Liver (tissue), 9 donors: ENCODE measurements around the gene MALRD1. TPM values are rescaled to one million over a fixed set of nuclear protein-coding genes. Genes with fewer than 3 reads are reported as not detected.

Experiments used
- DNase-seq: peaks from one replicate; pipeline ENCODE4 v3.0.0-alpha.2; 2017; ENCODE audit warnings: low spot score
- H3K27ac ChIP-seq, 2 donors: one replicate each; pipeline ENCODE4 v1.7.0; 2013; ENCODE audit warnings: inconsistent platforms in 2 of 2, low read length in 2 of 2, control low read depth in 1 of 2, low read depth in 1 of 2, mild to moderate bottlenecking in 1 of 2
- H3K27me3 ChIP-seq, 4 donors: one replicate each; pipeline versions ENCODE4 v1.6.1 to v1.7.0; 2013; ENCODE audit warnings: low read length in 3 of 4, inconsistent platforms in 1 of 4, mild to moderate bottlenecking in 1 of 4, moderate library complexity in 1 of 4; ENCODE audit not compliant: control insufficient read depth in 4 of 4, insufficient read depth in 4 of 4
- H3K36me3 ChIP-seq, 4 donors: one replicate each; pipeline versions ENCODE4 v1.6.1 to v1.7.0; 2013; ENCODE audit warnings: low read length in 3 of 4, mild to moderate bottlenecking in 3 of 4, low read depth in 1 of 4, moderate library complexity in 1 of 4; ENCODE audit not compliant: control insufficient read depth in 4 of 4, insufficient read depth in 3 of 4
- H3K4me1 ChIP-seq, 4 donors: one replicate each; pipeline versions ENCODE4 v1.6.1 to v1.7.0; 2013; ENCODE audit warnings: low read length in 3 of 4, mild to moderate bottlenecking in 3 of 4, moderate library complexity in 1 of 4; ENCODE audit not compliant: control insufficient read depth in 4 of 4, insufficient read depth in 4 of 4
- H3K4me3 ChIP-seq, 3 donors: one replicate each; pipeline versions ENCODE4 v1.6.1 to v1.7.0; 2013; ENCODE audit warnings: low read length in 3 of 3, control low read depth in 1 of 3, low read depth in 1 of 3, mild to moderate bottlenecking in 1 of 3
- H3K9ac ChIP-seq, 2 donors: one replicate each; pipeline ENCODE4 v1.7.0; 2013; ENCODE audit warnings: low read length in 2 of 2, mild to moderate bottlenecking in 2 of 2, moderate library complexity in 2 of 2, control low read depth in 1 of 2, low read depth in 1 of 2
- H3K9me3 ChIP-seq, 4 donors: one replicate each; pipeline versions ENCODE4 v1.6.1 to v1.7.0; 2013; ENCODE audit warnings: low read length in 3 of 4; ENCODE audit not compliant: control insufficient read depth in 4 of 4
- ATF3 ChIP-seq: IDR thresholded peaks from 2 replicates; pipeline ENCODE4 v1.6.1; 2016; ENCODE audit warnings: antibody characterized with exemption
- EGR1 ChIP-seq, 2 donors: IDR thresholded peaks; 2 replicates each; pipeline ENCODE4 v1.6.1; 2016 to 2018; ENCODE audit warnings: antibody characterized with exemption in 2 of 2, low read depth in 2 of 2
- GABPA ChIP-seq, 2 donors: IDR thresholded peaks in 1 of 2; conservative IDR thresholded peaks in 1 of 2; 2 replicates each; pipeline ENCODE4 v1.6.1; 2016; ENCODE audit warnings: antibody characterized with exemption in 2 of 2, mild to moderate bottlenecking in 1 of 2, moderate library complexity in 1 of 2
- HNF4A ChIP-seq, 2 donors: conservative IDR thresholded peaks; 2 replicates each; pipeline ENCODE4 v1.6.1; 2016; ENCODE audit warnings: antibody characterized with exemption in 2 of 2, mild to moderate bottlenecking in 2 of 2
- JUND ChIP-seq, 2 donors: IDR thresholded peaks; 2 replicates each; pipeline ENCODE4 v1.6.1; 2016; ENCODE audit warnings: antibody characterized with exemption in 2 of 2
- MAX ChIP-seq: IDR thresholded peaks from 2 replicates; pipeline ENCODE4 v1.6.1; 2016; ENCODE audit warnings: antibody characterized with exemption
- NR2F2 ChIP-seq: IDR thresholded peaks from 2 replicates; pipeline ENCODE4 v1.6.1; 2016; ENCODE audit warnings: antibody characterized with exemption
- RAD21 ChIP-seq, 2 donors: IDR thresholded peaks; 2 replicates each; pipeline ENCODE4 v1.6.1; 2016; ENCODE audit warnings: antibody characterized with exemption in 2 of 2, mild to moderate bottlenecking in 2 of 2
- RXRA ChIP-seq, 2 donors: IDR thresholded peaks; 2 replicates each; pipeline ENCODE4 v1.6.1; 2017 to 2018; ENCODE audit warnings: antibody characterized with exemption in 2 of 2, mild to moderate bottlenecking in 1 of 2
- SP1 ChIP-seq: IDR thresholded peaks from 2 replicates; pipeline ENCODE4 v1.6.1; 2018; ENCODE audit warnings: antibody characterized with exemption, mild to moderate bottlenecking
- TAF1 ChIP-seq: conservative IDR thresholded peaks from 2 replicates; pipeline ENCODE4 v1.6.1; 2016; ENCODE audit warnings: antibody characterized with exemption, mild to moderate bottlenecking
- YY1 ChIP-seq: IDR thresholded peaks from 2 replicates; pipeline ENCODE4 v1.6.1; 2016; ENCODE audit warnings: antibody characterized with exemption, mild to moderate bottlenecking
- ZBTB33 ChIP-seq: IDR thresholded peaks from 2 replicates; pipeline ENCODE4 v1.6.1; 2016; ENCODE audit warnings: antibody characterized with exemption
- WGBS: extraction: QIAGEN DNeasy Blood & Tissue Kit; methylation state at CpG from one replicate; pipeline ENCODE4 v1.1.7; 2013; 5-methylcytosine and 5-hydroxymethylcytosine counted together
- polyA plus RNA-seq, 2 donors: library from polyadenylated mRNA; stranded (reverse) in 1 of 2; unstranded in 1 of 2; fragments of 200-250 nt in 1 of 2; fragments of >200 nt in 1 of 2; fragmentation: Nextera tagmentation in 1 of 2; extraction: Ambion mirVana in 1 of 2; gene quantifications; one replicate each; pipeline versions ENCODE4 v1.2.1 to v1.2.3, GENCODE V29; 2013 to 2015
- total RNA-seq, 2 donors: library from RNA; depleted of rRNA; stranded (reverse); fragments of >200 nt; gene quantifications; one replicate each; pipeline ENCODE4 v1.2.3, GENCODE V29; 2014
- TF ChIP-seq, protein P1 (sequence below): fragments of 150-350 bp; IDR thresholded peaks from 2 replicates; pipeline ENCODE4 v1.5.1; 2017; ENCODE audit warnings: improper control_type of control experiment, low read depth, low read length; ENCODE audit not compliant: missing input control
- TF ChIP-seq, protein P2 (sequence below): IDR thresholded peaks from 2 replicates; pipeline ENCODE4 v1.6.1; 2016; ENCODE audit warnings: antibody characterized with exemption, mild to moderate bottlenecking
- donor health status: healthy.
- donor health status: healthy.
- donor health status: healthy.
- donor health status: healthy.
- donor health status: healthy.

MALRD1 gene
- total and polyA plus RNA-seq, 4 donors: 0.37 to 0.59 TPM; not detected in 2

- H3K27ac ChIP-seq: no peak overlapping the region
- no peak overlapping the region for H3K9ac ChIP-seq
- TF ChIP-seq, protein P1, sequence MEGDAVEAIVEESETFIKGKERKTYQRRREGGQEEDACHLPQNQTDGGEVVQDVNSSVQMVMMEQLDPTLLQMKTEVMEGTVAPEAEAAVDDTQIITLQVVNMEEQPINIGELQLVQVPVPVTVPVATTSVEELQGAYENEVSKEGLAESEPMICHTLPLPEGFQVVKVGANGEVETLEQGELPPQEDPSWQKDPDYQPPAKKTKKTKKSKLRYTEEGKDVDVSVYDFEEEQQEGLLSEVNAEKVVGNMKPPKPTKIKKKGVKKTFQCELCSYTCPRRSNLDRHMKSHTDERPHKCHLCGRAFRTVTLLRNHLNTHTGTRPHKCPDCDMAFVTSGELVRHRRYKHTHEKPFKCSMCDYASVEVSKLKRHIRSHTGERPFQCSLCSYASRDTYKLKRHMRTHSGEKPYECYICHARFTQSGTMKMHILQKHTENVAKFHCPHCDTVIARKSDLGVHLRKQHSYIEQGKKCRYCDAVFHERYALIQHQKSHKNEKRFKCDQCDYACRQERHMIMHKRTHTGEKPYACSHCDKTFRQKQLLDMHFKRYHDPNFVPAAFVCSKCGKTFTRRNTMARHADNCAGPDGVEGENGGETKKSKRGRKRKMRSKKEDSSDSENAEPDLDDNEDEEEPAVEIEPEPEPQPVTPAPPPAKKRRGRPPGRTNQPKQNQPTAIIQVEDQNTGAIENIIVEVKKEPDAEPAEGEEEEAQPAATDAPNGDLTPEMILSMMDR: no peak
- TF ChIP-seq TAF1: no peak
- no peak for TF ChIP-seq EGR1 (IDR thresholded peaks at IDR 0.05; ENCODE audit: low read depth in 2 of 2)
- TF ChIP-seq MAX: no peak
- no peak for TF ChIP-seq YY1
- TF ChIP-seq ZBTB33: no peak
- TF ChIP-seq NR2F2: no peak
- no peak for TF ChIP-seq JUND (IDR thresholded peaks at IDR 0.05)
- TF ChIP-seq RAD21 (IDR thresholded peaks at IDR 0.05): no peak
- no peaks in the 10 kb centered on the region for H3K9me3 ChIP-seq
- DNase-seq: no peak
- no peak overlapping the region for H3K4me3 ChIP-seq
- 82% methylated on average over 2 of the region's 2 CpGs for WGBS
- no peaks in the 10 kb centered on the region for H3K4me1 ChIP-seq
- no peaks in the 10 kb centered on the region for H3K27me3 ChIP-seq
- no peaks in the 10 kb centered on the region for H3K36me3 ChIP-seq
Observed at GRCh38 chr10:19049567-19049966, 966 bp downstream of the MALRD1 start.

DNA sequence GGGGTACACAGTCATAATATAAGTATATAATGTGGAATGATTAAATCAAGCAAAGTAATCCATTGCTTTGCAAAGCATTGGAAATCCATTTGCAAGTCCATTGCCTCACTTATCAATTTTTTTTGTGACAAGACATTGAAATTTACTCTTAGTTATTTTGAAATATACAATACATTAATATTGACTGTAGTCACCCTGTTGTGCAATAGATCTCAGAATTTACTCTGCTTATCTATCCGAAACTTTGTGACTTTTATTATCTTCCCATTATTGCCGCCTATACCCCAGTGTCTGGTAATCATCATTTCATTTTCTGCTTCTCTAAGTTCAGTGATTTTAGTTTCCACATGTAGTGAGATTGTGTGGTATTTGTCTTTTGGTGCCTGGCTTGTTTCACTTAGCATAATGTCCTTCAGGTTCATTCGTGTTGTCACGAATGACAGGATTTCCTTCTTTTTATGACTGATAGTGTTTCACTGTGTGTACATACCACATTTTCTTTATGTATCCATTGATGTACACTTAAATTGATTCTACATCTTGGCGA lies 5.8 kb downstream of the MALRD1 start:
- 62% methylated on average over 5 of the region's 5 CpGs for WGBS
- H3K36me3 ChIP-seq: no peaks in the 10 kb centered on the region

GRCh38 chr10:19058046-19058445 lies 9.4 kb downstream of the MALRD1 start:
- H3K27ac ChIP-seq: no peak overlapping the region
- H3K27me3 ChIP-seq: peaks cover 0 to 2% (median 0%) of the 10 kb centered on the region in 4 donors
- H3K36me3 ChIP-seq: no peaks in the 10 kb centered on the region
- no peak overlapping the region for H3K9ac ChIP-seq
- no peaks in the 10 kb centered on the region for H3K4me1 ChIP-seq
- H3K4me3 ChIP-seq: no peak overlapping the region
- WGBS: 47% methylated on average over 4 of the region's 4 CpGs
- H3K9me3 ChIP-seq: no peaks in the 10 kb centered on the region
- TF ChIP-seq GABPA (IDR thresholded peaks at IDR 0.05 in 1 of 2, conservative IDR thresholded peaks at IDR 0.05 in 1 of 2) (no peak), SP1 (no peak), MAX (no peak), ZBTB33 (no peak), YY1 (no peak), ATF3 (no peak), JUND (IDR thresholded peaks at IDR 0.05) (no peak), RXRA (IDR thresholded peaks at IDR 0.05) (no peak), TAF1 (no peak), NR2F2 (no peak)
- TF ChIP-seq, protein P2, sequence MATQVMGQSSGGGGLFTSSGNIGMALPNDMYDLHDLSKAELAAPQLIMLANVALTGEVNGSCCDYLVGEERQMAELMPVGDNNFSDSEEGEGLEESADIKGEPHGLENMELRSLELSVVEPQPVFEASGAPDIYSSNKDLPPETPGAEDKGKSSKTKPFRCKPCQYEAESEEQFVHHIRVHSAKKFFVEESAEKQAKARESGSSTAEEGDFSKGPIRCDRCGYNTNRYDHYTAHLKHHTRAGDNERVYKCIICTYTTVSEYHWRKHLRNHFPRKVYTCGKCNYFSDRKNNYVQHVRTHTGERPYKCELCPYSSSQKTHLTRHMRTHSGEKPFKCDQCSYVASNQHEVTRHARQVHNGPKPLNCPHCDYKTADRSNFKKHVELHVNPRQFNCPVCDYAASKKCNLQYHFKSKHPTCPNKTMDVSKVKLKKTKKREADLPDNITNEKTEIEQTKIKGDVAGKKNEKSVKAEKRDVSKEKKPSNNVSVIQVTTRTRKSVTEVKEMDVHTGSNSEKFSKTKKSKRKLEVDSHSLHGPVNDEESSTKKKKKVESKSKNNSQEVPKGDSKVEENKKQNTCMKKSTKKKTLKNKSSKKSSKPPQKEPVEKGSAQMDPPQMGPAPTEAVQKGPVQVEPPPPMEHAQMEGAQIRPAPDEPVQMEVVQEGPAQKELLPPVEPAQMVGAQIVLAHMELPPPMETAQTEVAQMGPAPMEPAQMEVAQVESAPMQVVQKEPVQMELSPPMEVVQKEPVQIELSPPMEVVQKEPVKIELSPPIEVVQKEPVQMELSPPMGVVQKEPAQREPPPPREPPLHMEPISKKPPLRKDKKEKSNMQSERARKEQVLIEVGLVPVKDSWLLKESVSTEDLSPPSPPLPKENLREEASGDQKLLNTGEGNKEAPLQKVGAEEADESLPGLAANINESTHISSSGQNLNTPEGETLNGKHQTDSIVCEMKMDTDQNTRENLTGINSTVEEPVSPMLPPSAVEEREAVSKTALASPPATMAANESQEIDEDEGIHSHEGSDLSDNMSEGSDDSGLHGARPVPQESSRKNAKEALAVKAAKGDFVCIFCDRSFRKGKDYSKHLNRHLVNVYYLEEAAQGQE: no peak
- no peak for DNase-seq

More for the DNA sequence above, 5.8 kb downstream of the MALRD1 start:
- Histone ChIP-seq H3K9me3 (no peaks in the 10 kb centered on the region), H3K4me1 (no peaks in the 10 kb centered on the region), H3K4me3 (no peak overlapping the region), H3K27ac (no peak overlapping the region), H3K27me3 (peaks cover 0 to 2% (median 0%) of the 10 kb centered on the region in 4 donors), H3K9ac (no peak overlapping the region)
- TF ChIP-seq GABPA (IDR thresholded peaks at IDR 0.05 in 1 of 2, conservative IDR thresholded peaks at IDR 0.05 in 1 of 2) (no peak), HNF4A (conservative IDR thresholded peaks at IDR 0.05) (no peak), RAD21 (IDR thresholded peaks at IDR 0.05) (no peak)
- DNase-seq: no peak
